ENCODE data around the gene ZMAT5.

The ZMAT5 gene

GRCh38 chr22:29780220-29780619 is 13.4 kb upstream of the ZMAT5 start:
- Mint-ChIP-seq H3K27ac (no peak overlapping the region), H3K4me1 (ENCODE audit: low read depth) (no peaks in the 10 kb centered on the region)

DNA sequence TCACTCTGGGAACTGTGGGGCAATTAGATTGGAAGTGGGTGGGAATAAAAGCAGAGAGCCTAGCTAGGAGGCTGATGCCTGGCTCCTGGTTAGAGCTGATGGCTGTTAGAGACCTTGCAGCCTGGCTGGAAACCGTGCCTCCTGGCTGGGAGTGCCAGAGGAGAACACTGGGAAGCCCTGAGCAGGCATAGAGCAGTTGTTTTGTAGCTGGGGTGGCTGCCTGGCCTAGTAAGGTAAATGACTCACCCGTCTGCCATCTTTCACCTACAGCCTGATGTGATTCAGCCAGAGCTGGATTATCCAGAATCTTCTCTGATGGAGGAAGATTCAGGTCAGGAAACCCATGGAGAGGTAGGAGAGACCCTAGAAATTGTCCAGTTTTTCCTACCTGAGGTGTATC is 6.4 kb upstream of the ZMAT5 start:
- no peak for DNase-seq (ENCODE audit: low spot score)
- Mint-ChIP-seq H3K27me3 (ENCODE audit: low read depth) (no peaks in the 10 kb centered on the region), H3K27ac (no peak overlapping the region), H3K9me3 (no peaks in the 10 kb centered on the region), H3K4me3 (no peak overlapping the region), H3K36me3 (ENCODE audit: low read depth) (peaks cover 19% of the 10 kb centered on the region), H3K4me1 (ENCODE audit: low read depth) (peaks cover 5% of the 10 kb centered on the region)

More at GRCh38 chr22:29780220-29780619, 13.4 kb upstream of the ZMAT5 start:
- no peak for DNase-seq (ENCODE audit: low spot score)
- Mint-ChIP-seq H3K36me3 (ENCODE audit: low read depth) (no peaks in the 10 kb centered on the region), H3K4me3 (no peak overlapping the region), H3K9me3 (no peaks in the 10 kb centered on the region), H3K27me3 (ENCODE audit: low read depth) (no peaks in the 10 kb centered on the region)

- H3K4me1 Mint-ChIP-seq (ENCODE audit: low read depth): peaks cover 10% of the 10 kb centered on the region
- no peak overlapping the region for H3K4me3 Mint-ChIP-seq
- no peaks in the 10 kb centered on the region for H3K27me3 Mint-ChIP-seq (ENCODE audit: low read depth)
- no peaks in the 10 kb centered on the region for H3K9me3 Mint-ChIP-seq
- H3K27ac Mint-ChIP-seq: no peak overlapping the region
- no peak for DNase-seq (ENCODE audit: low spot score)
- H3K36me3 Mint-ChIP-seq (ENCODE audit: low read depth): peaks cover 22% of the 10 kb centered on the region
Observed at GRCh38 chr22:29772170-29772641, 5.4 kb upstream of the ZMAT5 start.

- H3K27me3 Mint-ChIP-seq (ENCODE audit: low read depth): no peaks in the 10 kb centered on the region
- H3K36me3 Mint-ChIP-seq (ENCODE audit: low read depth): peaks cover 22% of the 10 kb centered on the region
- H3K27ac Mint-ChIP-seq: no peak overlapping the region
- no peak for DNase-seq (ENCODE audit: low spot score)
- H3K9me3 Mint-ChIP-seq: no peaks in the 10 kb centered on the region
- peaks cover 19% of the 10 kb centered on the region for H3K4me1 Mint-ChIP-seq (ENCODE audit: low read depth)
- peak overlapping the region; percentile 29 for H3K4me3 Mint-ChIP-seq
Observed at GRCh38 chr22:29769723-29770321, 3.0 kb upstream of the ZMAT5 start.

DNA sequence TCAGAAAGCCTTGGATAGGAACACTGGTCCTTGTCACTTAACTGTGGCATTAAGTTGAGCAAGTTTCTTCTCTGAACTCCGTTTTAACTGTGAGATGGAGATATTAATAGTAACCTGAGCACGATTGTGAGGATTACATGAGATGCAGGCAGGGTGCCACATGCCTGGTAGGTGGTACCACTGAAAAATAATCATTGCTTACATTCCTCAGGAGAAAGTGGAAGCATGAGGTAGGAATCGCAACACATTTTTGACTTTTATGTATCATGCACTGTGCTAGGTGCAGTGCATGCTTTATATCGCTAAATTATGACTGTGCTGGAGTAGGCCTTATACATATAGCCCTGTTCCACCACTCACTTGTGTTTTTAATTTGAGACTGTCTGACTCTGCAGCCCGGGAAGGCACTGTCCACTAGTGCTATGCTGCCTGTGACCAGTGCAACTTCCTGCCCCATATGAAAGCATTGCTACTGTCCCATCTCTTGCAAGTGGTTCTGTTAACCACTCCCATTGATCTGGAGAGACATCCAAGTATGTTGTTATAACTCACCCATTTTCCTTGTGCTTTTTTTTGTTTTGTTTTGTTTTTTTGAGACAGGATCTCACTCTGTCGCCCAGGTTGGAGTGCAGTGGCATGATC is 1.4 kb upstream of the ZMAT5 start:
- DNase-seq (ENCODE audit: low spot score): no peak
- H3K27me3 Mint-ChIP-seq (ENCODE audit: low read depth): no peaks in the 10 kb centered on the region
- peak overlapping the region; percentile 89 for H3K27ac Mint-ChIP-seq
- no peaks in the 10 kb centered on the region for H3K9me3 Mint-ChIP-seq
- H3K4me1 Mint-ChIP-seq (ENCODE audit: low read depth): peaks cover 25% of the 10 kb centered on the region
- peak overlapping the region; percentile 98 for H3K4me3 Mint-ChIP-seq
- H3K36me3 Mint-ChIP-seq (ENCODE audit: low read depth): peaks cover 22% of the 10 kb centered on the region

DNA sequence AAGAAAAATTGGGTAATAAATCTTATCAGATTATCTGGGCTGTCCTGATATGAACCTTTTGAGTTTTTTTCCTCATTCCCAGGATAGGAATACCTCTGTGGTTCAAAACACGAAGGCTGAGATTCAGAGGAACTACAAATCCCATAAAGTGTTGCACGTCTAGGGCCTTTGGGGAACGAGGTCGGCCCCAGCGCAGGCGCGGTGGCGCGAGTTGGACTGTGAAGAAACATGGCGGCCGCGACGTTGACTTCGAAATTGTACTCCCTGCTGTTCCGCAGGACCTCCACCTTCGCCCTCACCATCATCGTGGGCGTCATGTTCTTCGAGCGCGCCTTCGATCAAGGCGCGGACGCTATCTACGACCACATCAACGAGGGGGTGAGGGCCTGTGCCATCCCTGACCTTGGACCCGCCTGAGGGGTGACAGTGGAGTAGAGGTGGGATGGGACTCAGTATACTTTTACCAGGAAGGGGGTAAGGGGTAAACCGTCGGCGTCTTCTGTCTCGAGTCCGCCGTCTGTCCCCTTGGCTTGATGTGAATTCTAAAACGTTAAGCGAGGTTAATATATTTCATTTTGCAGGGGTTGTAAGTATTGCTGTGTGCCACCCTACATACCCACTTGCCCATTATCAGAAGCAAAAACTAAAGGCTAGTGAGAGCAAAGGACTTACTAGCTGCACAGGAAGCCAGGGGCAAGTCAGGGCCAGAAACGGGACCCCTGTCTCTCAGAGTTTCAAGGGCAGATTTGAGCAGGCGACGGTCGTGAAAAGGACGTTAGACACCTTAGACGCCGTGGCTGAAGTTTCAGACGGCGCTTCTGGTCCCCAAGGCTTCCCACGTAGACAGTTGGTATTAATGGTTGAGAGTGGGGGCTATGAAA is 604 bp upstream of the ZMAT5 start, which contains the start of gene UQCR10:
UQCR10 (plus strand) TSS at position 199 of the 881 bp plus-strand sequence; CDS start at position 229, 30 bp downstream.
- Mint-ChIP-seq H3K27ac (peak within 1 kb of the TSS; percentile 89), H3K4me1 (ENCODE audit: low read depth) (peaks cover 25% of the 10 kb centered on the region), H3K36me3 (ENCODE audit: low read depth) (peaks cover 22% of the 10 kb centered on the region), H3K9me3 (no peaks in the 10 kb centered on the region), H3K4me3 (peak within 1 kb of the TSS; percentile 98), H3K27me3 (ENCODE audit: low read depth) (no peaks in the 10 kb centered on the region)
- peak; percentile 92 for DNase-seq (ENCODE audit: low spot score)

- Mint-ChIP-seq H3K36me3 (ENCODE audit: low read depth) (peaks cover 22% of the 10 kb centered on the region), H3K27ac (peak overlapping the region; percentile 89), H3K9me3 (no peaks in the 10 kb centered on the region), H3K4me1 (ENCODE audit: low read depth) (peaks cover 25% of the 10 kb centered on the region), H3K4me3 (peak overlapping the region; percentile 98), H3K27me3 (ENCODE audit: low read depth) (no peaks in the 10 kb centered on the region)
- DNase-seq (ENCODE audit: low spot score): peak; percentile 13
Observed at GRCh38 chr22:29765905-29766631, 739 bp downstream of the ZMAT5 start.

DNA sequence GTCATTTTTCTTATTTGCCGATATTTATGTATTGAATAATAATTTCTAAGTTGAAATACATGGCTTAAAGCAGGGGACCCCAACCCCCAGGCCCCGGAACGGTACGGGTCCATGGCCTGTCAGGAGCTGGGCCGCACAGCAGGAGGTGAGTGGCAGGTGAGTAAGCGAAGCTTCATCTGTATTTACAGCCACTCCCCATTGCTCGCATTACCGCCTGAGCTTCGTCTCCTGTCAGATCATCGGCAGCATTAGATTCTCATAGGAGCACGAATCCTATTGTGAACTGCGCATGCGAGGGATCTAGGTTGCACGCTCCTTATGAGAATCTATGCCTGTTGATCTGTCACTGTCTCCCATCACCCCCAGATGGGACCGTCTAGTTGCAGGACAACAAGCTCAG is 4.5 kb downstream of the ZMAT5 start:
- Mint-ChIP-seq H3K4me3 (no peak overlapping the region), H3K4me1 (ENCODE audit: low read depth) (peaks cover 15% of the 10 kb centered on the region), H3K27ac (no peak overlapping the region), H3K9me3 (no peaks in the 10 kb centered on the region), H3K36me3 (ENCODE audit: low read depth) (peaks cover under 1% of the 10 kb centered on the region), H3K27me3 (ENCODE audit: low read depth) (no peaks in the 10 kb centered on the region)
- no peak for DNase-seq (ENCODE audit: low spot score)

DNA sequence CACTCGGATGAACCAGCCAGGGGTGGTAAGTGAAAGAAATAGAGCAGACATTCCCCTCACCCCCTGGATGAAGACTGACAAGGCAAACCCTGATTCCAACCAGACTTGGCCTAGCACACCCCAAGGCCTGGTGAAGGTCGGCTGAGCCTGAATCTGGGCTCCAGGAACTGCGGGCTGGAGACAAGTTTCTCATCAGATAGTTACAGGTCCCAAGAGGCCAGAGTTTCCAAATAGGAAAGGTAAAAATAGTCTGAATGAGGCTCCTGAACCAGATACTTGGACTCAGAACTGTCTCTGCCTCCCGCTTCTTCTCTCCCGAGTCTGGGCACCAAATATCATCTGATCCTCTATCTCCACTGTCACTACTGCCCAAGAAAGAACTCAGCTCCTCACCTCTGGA is 7.8 kb downstream of the ZMAT5 start:
- Mint-ChIP-seq H3K4me1 (ENCODE audit: low read depth) (peaks cover under 1% of the 10 kb centered on the region), H3K36me3 (ENCODE audit: low read depth) (no peaks in the 10 kb centered on the region), H3K27me3 (ENCODE audit: low read depth) (no peaks in the 10 kb centered on the region), H3K27ac (no peak overlapping the region), H3K4me3 (no peak overlapping the region), H3K9me3 (no peaks in the 10 kb centered on the region)
- no peak for DNase-seq (ENCODE audit: low spot score)

GRCh38 chr22:29758068-29758622 is 8.7 kb downstream of the ZMAT5 start:
- DNase-seq (ENCODE audit: low spot score): no peak
- no peaks in the 10 kb centered on the region for H3K36me3 Mint-ChIP-seq (ENCODE audit: low read depth)
- no peak overlapping the region for H3K4me3 Mint-ChIP-seq
- no peak overlapping the region for H3K27ac Mint-ChIP-seq
- H3K27me3 Mint-ChIP-seq (ENCODE audit: low read depth): no peaks in the 10 kb centered on the region
- H3K4me1 Mint-ChIP-seq (ENCODE audit: low read depth): no peaks in the 10 kb centered on the region
- H3K9me3 Mint-ChIP-seq: no peaks in the 10 kb centered on the region

GRCh38 chr22:29757096-29757495 is 9.7 kb downstream of the ZMAT5 start:
- DNase-seq (ENCODE audit: low spot score): no peak
- H3K27me3 Mint-ChIP-seq (ENCODE audit: low read depth): no peaks in the 10 kb centered on the region
- H3K4me1 Mint-ChIP-seq (ENCODE audit: low read depth): no peaks in the 10 kb centered on the region
- H3K27ac Mint-ChIP-seq: no peak overlapping the region
- no peaks in the 10 kb centered on the region for H3K36me3 Mint-ChIP-seq (ENCODE audit: low read depth)
- H3K9me3 Mint-ChIP-seq: no peaks in the 10 kb centered on the region
- no peak overlapping the region for H3K4me3 Mint-ChIP-seq

- Mint-ChIP-seq H3K4me3 (no peak overlapping the region), H3K9me3 (no peaks in the 10 kb centered on the region), H3K27me3 (ENCODE audit: low read depth) (no peaks in the 10 kb centered on the region), H3K36me3 (ENCODE audit: low read depth) (no peaks in the 10 kb centered on the region), H3K4me1 (ENCODE audit: low read depth) (no peaks in the 10 kb centered on the region), H3K27ac (no peak overlapping the region)
- DNase-seq (ENCODE audit: low spot score): no peak
Observed at GRCh38 chr22:29756341-29756740, 10.5 kb downstream of the ZMAT5 start.

DNA sequence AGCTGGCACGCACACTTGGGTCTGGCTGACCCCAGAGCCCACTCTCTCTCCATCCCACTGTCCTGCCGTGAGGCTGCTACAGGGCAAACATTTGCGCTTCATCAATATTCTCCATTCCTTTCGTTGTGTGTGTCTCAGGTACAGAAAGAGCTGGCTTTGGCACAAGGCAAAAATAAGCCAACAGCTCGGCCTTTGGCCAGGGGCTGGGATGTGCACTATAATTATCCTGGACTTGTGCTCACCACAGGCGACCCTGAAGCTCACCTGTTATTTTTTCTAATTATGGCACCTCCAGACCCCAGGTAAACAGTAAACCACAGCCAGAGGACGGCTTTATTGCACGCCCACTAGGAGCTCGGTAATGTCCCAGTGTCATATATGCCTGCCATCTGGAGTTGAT is 10.9 kb downstream of the ZMAT5 start:
- Mint-ChIP-seq H3K27me3 (ENCODE audit: low read depth) (no peaks in the 10 kb centered on the region), H3K4me3 (no peak overlapping the region), H3K4me1 (ENCODE audit: low read depth) (peaks cover 4% of the 10 kb centered on the region), H3K36me3 (ENCODE audit: low read depth) (peaks cover 2% of the 10 kb centered on the region), H3K9me3 (no peaks in the 10 kb centered on the region), H3K27ac (no peak overlapping the region)
- no peak for DNase-seq (ENCODE audit: low spot score)
